HL-60 (cell line): ENCODE measurements around the gene CIC.
A peak's percentile ranks its signal among the peaks of the same experiment; 100 is the strongest.

ENCODE experiments used
- DNase-seq, 2 experiments: peaks; one replicate each; pipeline ENCODE4 v3.0.0-alpha.2; 2010 to 2020; ENCODE audit warnings: low read depth in 1 of 2, low spot score in 1 of 2
- H3K27ac ChIP-seq: fragments of 250-450 bp; sonication (Bioruptor Pico); replicated peaks from 2 replicates; pipeline ENCODE4 v1.5.1; 2020; ENCODE audit warnings: mild to moderate bottlenecking, moderate library complexity
- H3K27me3 ChIP-seq: fragments of 250-450 bp; sonication (Bioruptor Pico); 2 replicates; pipeline ENCODE4 v1.5.1; 2021; ENCODE audit warnings: mild to moderate bottlenecking, moderate library complexity; ENCODE audit not compliant: insufficient read depth, poor library complexity, severe bottlenecking
- H3K4me3 ChIP-seq: replicated peaks from 2 replicates; pipeline ENCODE4 v1.5.1; 2011; ENCODE audit warnings: mild to moderate bottlenecking, control low read depth, low read length; ENCODE audit not compliant: insufficient read depth
- CTCF ChIP-seq: IDR thresholded peaks from one replicate; pipeline ENCODE4 v1.5.1; 2011; ENCODE audit warnings: low read length, control low read depth, inconsistent platforms; ENCODE audit not compliant: insufficient read depth
- GABPA ChIP-seq: IDR thresholded peaks from 2 replicates; pipeline ENCODE4 v1.6.1; 2012; ENCODE audit warnings: low read depth
- POLR2AphosphoS5 ChIP-seq: IDR thresholded peaks from 2 replicates; pipeline ENCODE4 v1.6.1; 2012; ENCODE audit warnings: low read depth
- REST ChIP-seq: IDR thresholded peaks from 2 replicates; pipeline ENCODE4 v1.6.1; 2012; ENCODE audit warnings: low read depth; ENCODE audit not compliant: insufficient replicate concordance
- SPI1 ChIP-seq: IDR thresholded peaks from 2 replicates; pipeline ENCODE4 v1.6.1; 2012; ENCODE audit warnings: low read depth, mild to moderate bottlenecking, borderline replicate concordance

Gene CIC

GRCh38 chr19:42239544-42240220 is 29.4 kb upstream of the CIC start:
- DNase-seq, result no peak
- TF ChIP-seq CTCF, result no peak
- TF ChIP-seq SPI1, result no peak
- TF ChIP-seq REST, result no peak
- no peak for TF ChIP-seq POLR2AphosphoS5
- no peak for TF ChIP-seq GABPA
- Histone ChIP-seq H3K27me3 (no peaks in the 10 kb centered on the region), H3K27ac (no peak overlapping the region), H3K4me3 (no peak overlapping the region)

- no peak for DNase-seq
- TF ChIP-seq CTCF (no peak), GABPA (no peak), POLR2AphosphoS5 (no peak), REST (no peak)
- Histone ChIP-seq H3K4me3 (peak overlapping the region; percentile 74), H3K27ac (no peak overlapping the region), H3K27me3 (no peaks in the 10 kb centered on the region)
Measured at GRCh38 chr19:42241279-42241678, 27.8 kb upstream of the CIC start.

- Histone ChIP-seq H3K27me3 (no peaks in the 10 kb centered on the region), H3K27ac (peak overlapping the region; percentile 65), H3K4me3 (peak overlapping the region; percentile 74)
- DNase-seq, result no peak
- no peak for TF ChIP-seq GABPA
- TF ChIP-seq SPI1, result no peak
- no peak for TF ChIP-seq POLR2AphosphoS5
- no peak for TF ChIP-seq REST
- no peak for TF ChIP-seq CTCF
Measured at GRCh38 chr19:42242069-42242511, 27.0 kb upstream of the CIC start.
